Spleen (tissue), 11 donors: ENCODE data around the gene PDE4B. TPM values are rescaled to one million over a fixed set of nuclear protein-coding genes. Genes with fewer than 3 reads are reported as not detected.
"Not testable (repeated sequence)": the region's sequence is repeated elsewhere in the genome, so short reads cannot be mapped to it uniquely, and the experiment has no call there.

Source experiments
- DNase-seq: peaks from one replicate; pipeline ENCODE4 v3.0.0-alpha.2; 2020
- H3K27ac ChIP-seq, 8 donors: fragments of 200-600 bp; sonication (generic) in 7 of 8; 1 replicate in 4 of 8; 2 replicates in 4 of 8; pipeline versions ENCODE4 v1.5.0 to v1.8.0; 2016 to 2021; ENCODE audit warnings: inconsistent platforms in 4 of 8, mild to moderate bottlenecking in 4 of 8, moderate library complexity in 1 of 8
- H3K27me3 ChIP-seq, 7 donors: fragments of 200-600 bp; sonication (generic) in 6 of 7; replicated peaks in 1 of 7; 1 replicate in 4 of 7; 2 replicates in 3 of 7; pipeline versions ENCODE4 v1.5.0 to v1.8.0; 2016 to 2021; ENCODE audit warnings: inconsistent platforms in 3 of 7, mild to moderate bottlenecking in 1 of 7
- H3K36me3 ChIP-seq, 6 donors: fragments of 200-600 bp; sonication (generic) in 5 of 6; 1 replicate in 4 of 6; 2 replicates in 2 of 6; pipeline versions ENCODE4 v1.5.0 to v1.8.0; 2016 to 2021; ENCODE audit warnings: inconsistent platforms in 2 of 6
- H3K4me1 ChIP-seq, 6 donors: fragments of 200-600 bp; sonication (generic) in 5 of 6; 1 replicate in 3 of 6; 2 replicates in 3 of 6; pipeline versions ENCODE4 v1.5.0 to v1.8.0; 2016 to 2021; ENCODE audit warnings: inconsistent platforms in 3 of 6
- H3K4me3 ChIP-seq, 8 donors: fragments of 200-600 bp; sonication (generic) in 7 of 8; 1 replicate in 4 of 8; 2 replicates in 4 of 8; pipeline versions ENCODE4 v1.5.0 to v1.8.0; 2016 to 2021; ENCODE audit warnings: inconsistent platforms in 4 of 8, mild to moderate bottlenecking in 4 of 8, moderate library complexity in 2 of 8
- H3K9me3 ChIP-seq, 8 donors: fragments of 200-600 bp; sonication (generic) in 7 of 8; 1 replicate in 4 of 8; 2 replicates in 4 of 8; pipeline versions ENCODE4 v1.5.0 to v1.8.0; 2016 to 2021; ENCODE audit warnings: inconsistent platforms in 4 of 8
- POLR2A ChIP-seq, 3 donors: fragments of 450-650 bp; IDR thresholded peaks; one replicate each; pipeline ENCODE4 v1.5.1; 2017; ENCODE audit warnings: antibody characterized with exemption in 3 of 3, mild to moderate bottlenecking in 1 of 3
- POLR2AphosphoS5 ChIP-seq, 3 donors: sonication (generic); formaldehyde crosslinking; IDR thresholded peaks; one replicate each; pipeline ENCODE4 v1.5.1; 2017; ENCODE audit warnings: antibody characterized with exemption in 3 of 3
- WGBS, 5 donors: extraction: QIAGEN DNeasy Blood & Tissue Kit in 3 of 5; methylation state at CpG; one replicate each; pipeline versions ENCODE4 v1.1.5 to v1.1.7; 2013 to 2018; 5-methylcytosine and 5-hydroxymethylcytosine counted together
- intact Hi-C: fragments of 100-400 bp; cut with DNase I; formaldehyde crosslinking; loops from one replicate; pipeline ENCODE4 v1.15.0; 2023; ENCODE audit warnings: low total_unique reads
- polyA plus RNA-seq, 3 donors: library from polyadenylated mRNA; stranded (reverse); fragments of 200-250 nt; gene quantifications; one replicate each; pipeline ENCODE4 v1.2.1, GENCODE V29; 2013
- total RNA-seq, 7 donors: library from RNA; depleted of rRNA in 3 of 7; stranded (reverse); fragments of >200 nt in 3 of 7; fragmentation: NEBNext Ultra II Directional in 4 of 7; extraction: Animal tissue kit (Norgen Biotek cat#: 25700) in 4 of 7; gene quantifications; one replicate each; pipeline versions ENCODE4 v1.1.0 to v1.2.1, GENCODE V29; 2016 to 2021
- TF ChIP-seq, protein P1 (sequence below), 11 experiments: fragments of 200-600 bp in 7 of 11; fragments of 450-650 bp in 4 of 11; sonication (generic) in 4 of 11; IDR thresholded peaks in 8 of 11; conservative IDR thresholded peaks in 3 of 11; 1 replicate in 7 of 11; 2 replicates in 4 of 11; pipeline versions ENCODE4 v1.4.0 to v1.8.0; 2016 to 2021; ENCODE audit warnings: antibody characterized with exemption in 11 of 11, inconsistent platforms in 4 of 11, mild to moderate bottlenecking in 1 of 11
- donor health status: healthy with polysubstance abuse.
- donor health status: DM: no; HTN: no; CAD: no; lungs with moderate emphysema.
- donor health status: DM: no; HTN: no; CAD: no.
- donor health status: Bipolar disorder and iron deficiency.
- donor health status: healthy.
- donor health status: DM: no; HTN: no; CAD: no.
- donor health status: DM: yes; HTN: yes; CAD: no.

The PDE4B gene
- total and polyA plus RNA-seq, 10 donors = 12.6 to 88.2 (median 51.9) TPM

- 79 to 90% (median 88%) methylated on average over 5 of the region's 5 CpGs for WGBS, 5 donors
- H3K27ac ChIP-seq = peak overlapping the region in 1 of 8 donors; percentile 15
- intact Hi-C loops = no loop called here
These were observed 610.5 kb downstream of the PDE4B start for GRCh38 chr1:66403007-66403731.

GRCh38 chr1:66405061-66405460, 612.4 kb downstream of the PDE4B start:
- no peaks in the 10 kb centered on the region for H3K9me3 ChIP-seq
- DNase-seq = no peak
- intact Hi-C loops = no loop called here
- WGBS, 5 donors = 40 to 70% (median 54%) methylated on average over 4 of the region's 4 CpGs
- H3K4me1 ChIP-seq = peaks cover 11 to 37% (median 23%) of the 10 kb centered on the region in 6 donors
- TF ChIP-seq, protein P1, sequence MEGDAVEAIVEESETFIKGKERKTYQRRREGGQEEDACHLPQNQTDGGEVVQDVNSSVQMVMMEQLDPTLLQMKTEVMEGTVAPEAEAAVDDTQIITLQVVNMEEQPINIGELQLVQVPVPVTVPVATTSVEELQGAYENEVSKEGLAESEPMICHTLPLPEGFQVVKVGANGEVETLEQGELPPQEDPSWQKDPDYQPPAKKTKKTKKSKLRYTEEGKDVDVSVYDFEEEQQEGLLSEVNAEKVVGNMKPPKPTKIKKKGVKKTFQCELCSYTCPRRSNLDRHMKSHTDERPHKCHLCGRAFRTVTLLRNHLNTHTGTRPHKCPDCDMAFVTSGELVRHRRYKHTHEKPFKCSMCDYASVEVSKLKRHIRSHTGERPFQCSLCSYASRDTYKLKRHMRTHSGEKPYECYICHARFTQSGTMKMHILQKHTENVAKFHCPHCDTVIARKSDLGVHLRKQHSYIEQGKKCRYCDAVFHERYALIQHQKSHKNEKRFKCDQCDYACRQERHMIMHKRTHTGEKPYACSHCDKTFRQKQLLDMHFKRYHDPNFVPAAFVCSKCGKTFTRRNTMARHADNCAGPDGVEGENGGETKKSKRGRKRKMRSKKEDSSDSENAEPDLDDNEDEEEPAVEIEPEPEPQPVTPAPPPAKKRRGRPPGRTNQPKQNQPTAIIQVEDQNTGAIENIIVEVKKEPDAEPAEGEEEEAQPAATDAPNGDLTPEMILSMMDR (IDR thresholded peaks at IDR 0.05 in 8 of 11, conservative IDR thresholded peaks at IDR 0.05 in 3 of 11) = no peak
- no peak for TF ChIP-seq POLR2A (IDR thresholded peaks at IDR 0.05)
- TF ChIP-seq POLR2AphosphoS5 (IDR thresholded peaks at IDR 0.05) = no peak
- no peak overlapping the region for H3K4me3 ChIP-seq
- no peaks in the 10 kb centered on the region for H3K27me3 ChIP-seq
- H3K27ac ChIP-seq = no peak overlapping the region
- H3K36me3 ChIP-seq = no peaks in the 10 kb centered on the region

More at GRCh38 chr1:66403007-66403731, 610.5 kb downstream of the PDE4B start:
- H3K4me3 ChIP-seq = no peak overlapping the region
- no peaks in the 10 kb centered on the region for H3K36me3 ChIP-seq
- no peak for DNase-seq
- H3K9me3 ChIP-seq = no peaks in the 10 kb centered on the region
- H3K4me1 ChIP-seq = peaks cover 11 to 39% (median 24%) of the 10 kb centered on the region in 6 donors
- TF ChIP-seq, protein P1 (IDR thresholded peaks at IDR 0.05 in 8 of 11, conservative IDR thresholded peaks at IDR 0.05 in 3 of 11) = no peak
- TF ChIP-seq POLR2A (IDR thresholded peaks at IDR 0.05) (no peak), POLR2AphosphoS5 (IDR thresholded peaks at IDR 0.05) (no peak)
- no peaks in the 10 kb centered on the region for H3K27me3 ChIP-seq

DNA sequence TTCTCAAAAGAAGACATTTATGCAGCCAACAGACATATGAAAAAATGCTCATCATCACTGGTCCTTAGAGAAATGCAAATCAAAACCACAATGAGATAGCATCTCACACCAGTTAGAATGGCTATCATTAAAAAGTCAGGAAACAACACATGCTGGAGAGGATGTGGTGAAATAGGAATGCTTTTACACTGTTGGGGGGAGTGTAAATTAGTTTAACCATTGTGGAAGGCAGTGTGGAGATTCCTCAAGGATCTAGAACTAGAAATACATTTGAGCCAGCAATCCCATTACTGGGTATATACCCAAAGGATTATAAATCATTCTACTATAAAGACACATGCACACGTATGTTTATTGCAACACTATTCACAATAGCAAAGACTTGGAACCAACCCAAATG, 618.8 kb downstream of the PDE4B start:
- intact Hi-C loops, DNase-seq, H3K27ac ChIP-seq, H3K36me3 ChIP-seq, H3K9me3 ChIP-seq, H3K4me3 ChIP-seq, H3K27me3 ChIP-seq: not testable (repeated sequence)
- peaks cover 0 to 27% (median 3%) of the 10 kb centered on the region in 6 donors for H3K4me1 ChIP-seq
- WGBS, 5 donors = 54 to 81% (median 60%) methylated on average over 1 of the region's 1 CpG

DNA sequence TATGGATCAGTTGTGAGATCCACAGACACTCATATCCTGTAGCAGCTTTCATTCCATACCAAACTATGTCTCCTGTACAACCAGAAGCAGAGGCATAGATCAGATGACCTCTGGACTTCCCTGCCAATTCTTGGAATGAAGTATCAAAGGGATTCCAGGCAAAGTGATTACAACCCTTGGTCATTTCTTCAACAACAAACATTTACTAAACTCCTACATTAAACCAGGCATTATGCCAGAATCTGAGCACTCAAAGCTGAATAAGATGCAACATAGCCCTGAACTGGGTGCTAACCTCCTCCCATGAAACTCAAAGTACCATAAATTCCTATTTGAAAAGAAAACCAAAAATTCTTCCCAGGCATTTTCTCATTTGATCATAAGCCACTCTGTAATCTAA, 620.0 kb downstream of the PDE4B start:
- Histone ChIP-seq H3K27me3 (no peaks in the 10 kb centered on the region), H3K4me1 (peaks cover 0 to 30% (median 3%) of the 10 kb centered on the region in 6 donors), H3K9me3 (peaks cover 0 to 18% (median 14%) of the 10 kb centered on the region in 8 donors), H3K4me3 (no peak overlapping the region), H3K27ac (peak overlapping the region in 1 of 8 donors; percentile 17), H3K36me3 (no peaks in the 10 kb centered on the region)
- DNase-seq = no peak
- intact Hi-C loops = no loop called here
- TF ChIP-seq POLR2A (IDR thresholded peaks at IDR 0.05) = no peak
- no peak for TF ChIP-seq POLR2AphosphoS5 (IDR thresholded peaks at IDR 0.05)
- TF ChIP-seq, protein P1 (IDR thresholded peaks at IDR 0.05 in 8 of 11, conservative IDR thresholded peaks at IDR 0.05 in 3 of 11) = no peak
